22Rv1 (cell line): ENCODE results near the gene KCNJ6.
"Not testable (repeated sequence)": the region's sequence is repeated elsewhere in the genome, so short reads cannot be mapped to it uniquely, and the experiment has no call there.

Experiments used
- H3K27ac ChIP-seq: fragments of 450-650 bp; 2 replicates; pipeline ENCODE4 v1.5.1; 2017
- CTCF ChIP-seq: fragments of 450-650 bp; IDR thresholded peaks from 2 replicates; pipeline ENCODE4 v1.5.1; 2017; ENCODE audit warnings: mild to moderate bottlenecking
- ZFX ChIP-seq: fragments of 450-650 bp; IDR thresholded peaks from 2 replicates; pipeline ENCODE4 v1.6.1; 2017; ENCODE audit warnings: antibody characterized with exemption, borderline replicate concordance

Gene KCNJ6

GRCh38 chr21:37580666-37581065, 335.6 kb downstream of the KCNJ6 start:
- H3K27ac ChIP-seq, result no peak overlapping the region
- TF ChIP-seq CTCF (no peak), ZFX (no peak)

DNA sequence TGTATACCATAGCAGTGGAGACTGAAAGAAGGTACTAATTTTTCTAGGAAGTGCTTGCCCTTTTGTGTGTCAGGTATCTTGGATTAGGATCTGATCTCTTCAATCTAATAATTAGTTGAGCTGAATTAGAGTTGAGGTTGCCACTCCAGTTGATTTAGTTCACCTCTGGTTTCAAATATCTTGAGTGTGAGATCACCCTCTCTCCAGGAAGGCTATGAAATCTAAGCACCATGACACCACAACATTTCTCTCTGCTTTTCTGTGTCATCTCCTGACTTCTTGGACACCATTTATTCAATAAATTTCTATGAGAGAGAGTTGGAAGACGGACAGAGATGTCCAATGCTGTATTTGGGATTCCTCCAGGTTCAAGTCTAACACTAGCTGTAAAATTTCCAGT, 336.9 kb downstream of the KCNJ6 start:
- TF ChIP-seq CTCF (no peak), ZFX (no peak)
- H3K27ac ChIP-seq, result no peak overlapping the region

- no peak overlapping the region for H3K27ac ChIP-seq
- no peak for TF ChIP-seq ZFX
- TF ChIP-seq CTCF, result no peak
Measured at GRCh38 chr21:37578471-37579126, 337.7 kb downstream of the KCNJ6 start.

GRCh38 chr21:37576929-37577328, 339.3 kb downstream of the KCNJ6 start:
- not testable (repeated sequence) for H3K27ac ChIP-seq

DNA sequence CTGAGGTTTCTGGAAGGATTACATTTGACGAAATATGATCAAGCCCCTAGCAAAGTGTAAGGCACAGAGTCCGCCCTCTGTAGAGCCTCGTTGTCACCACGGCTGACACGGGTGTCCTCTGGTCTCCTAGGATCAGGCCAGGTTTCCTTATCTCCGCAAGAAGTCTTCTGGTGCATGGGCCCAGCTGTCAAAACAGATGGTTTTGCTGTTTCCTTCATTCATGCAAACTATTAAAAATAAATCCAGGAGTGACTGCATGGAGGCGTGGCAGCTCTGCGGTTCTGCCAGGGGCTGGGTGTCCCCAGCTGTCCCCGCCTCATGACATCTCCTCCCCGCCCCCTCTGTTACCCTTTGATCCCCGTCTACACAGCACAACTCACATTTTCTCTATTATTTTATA, 340.7 kb downstream of the KCNJ6 start:
- TF ChIP-seq ZFX (no peak), CTCF (no peak)
- no peak overlapping the region for H3K27ac ChIP-seq

DNA sequence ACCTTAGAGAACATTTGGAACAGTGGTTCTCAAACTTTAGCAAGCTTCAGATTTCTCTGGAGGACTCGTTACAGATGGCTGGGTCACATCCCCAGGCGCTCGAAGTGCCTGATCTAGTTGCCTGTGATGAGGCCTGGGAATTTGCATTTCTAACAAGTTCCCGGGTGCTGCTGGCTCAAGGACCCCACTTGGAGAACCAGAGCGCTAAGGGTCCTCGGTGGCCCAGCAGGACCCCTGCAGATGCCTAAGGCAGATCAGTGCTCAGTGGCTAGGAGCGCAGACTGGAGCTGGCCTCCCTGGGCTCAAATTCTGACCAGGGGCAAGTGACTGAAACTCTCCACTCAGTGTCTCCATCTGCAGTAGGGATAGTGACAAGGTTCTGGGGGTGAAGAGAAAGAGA, 341.5 kb downstream of the KCNJ6 start:
- no peak overlapping the region for H3K27ac ChIP-seq
- TF ChIP-seq CTCF (no peak), ZFX (no peak)

DNA sequence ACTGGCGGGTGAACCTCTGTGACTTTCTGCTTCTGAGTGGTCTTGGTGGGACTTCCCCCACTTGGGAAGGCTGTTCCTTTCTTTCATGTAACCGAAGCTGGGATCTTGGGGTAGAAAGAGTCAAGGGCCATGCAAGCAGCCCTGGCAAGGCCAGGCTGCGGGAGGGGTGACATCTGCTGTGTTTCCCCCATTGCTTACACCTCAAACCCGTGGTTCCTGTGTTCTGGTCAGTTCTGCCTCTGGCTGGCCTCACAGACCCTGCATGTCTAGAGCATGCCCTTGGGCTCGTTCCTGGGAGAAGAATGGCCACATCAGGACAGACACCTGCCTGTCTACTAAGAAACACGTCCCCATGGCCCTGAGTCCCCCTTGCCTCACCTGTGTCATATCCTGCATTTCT, 341.9 kb downstream of the KCNJ6 start:
- H3K27ac ChIP-seq, result no peak overlapping the region
- no peak for TF ChIP-seq CTCF
- TF ChIP-seq ZFX, result no peak

DNA sequence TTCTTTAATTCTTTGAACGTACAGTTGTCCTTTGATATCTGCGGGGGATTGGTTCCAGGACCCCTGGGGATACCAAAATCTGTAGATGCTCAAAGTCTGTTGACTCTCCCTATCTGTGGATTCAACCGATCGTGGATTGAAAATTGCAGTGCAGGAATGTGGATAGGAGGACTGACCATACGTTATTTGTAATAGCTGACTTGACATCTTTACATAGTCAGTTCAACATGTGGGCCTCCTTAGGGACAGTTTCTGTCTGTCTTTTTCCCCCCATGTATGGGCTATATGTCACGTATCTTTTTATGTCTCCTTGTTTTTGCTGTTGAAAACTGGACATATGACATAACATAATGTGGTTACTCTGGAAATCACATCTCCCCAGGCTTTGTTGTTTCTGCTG, 344.8 kb downstream of the KCNJ6 start:
- TF ChIP-seq ZFX (no peak), CTCF (no peak)
- no peak overlapping the region for H3K27ac ChIP-seq
